ENCODE results near the gene EIF4ENIF1. TPM values are rescaled to one million over a fixed set of nuclear protein-coding genes. Genes with fewer than 3 reads are reported as not detected.

Gene EIF4ENIF1
- total RNA-seq = 10 to 100 TPM; 10.6 to 20.6 TPM

DNA sequence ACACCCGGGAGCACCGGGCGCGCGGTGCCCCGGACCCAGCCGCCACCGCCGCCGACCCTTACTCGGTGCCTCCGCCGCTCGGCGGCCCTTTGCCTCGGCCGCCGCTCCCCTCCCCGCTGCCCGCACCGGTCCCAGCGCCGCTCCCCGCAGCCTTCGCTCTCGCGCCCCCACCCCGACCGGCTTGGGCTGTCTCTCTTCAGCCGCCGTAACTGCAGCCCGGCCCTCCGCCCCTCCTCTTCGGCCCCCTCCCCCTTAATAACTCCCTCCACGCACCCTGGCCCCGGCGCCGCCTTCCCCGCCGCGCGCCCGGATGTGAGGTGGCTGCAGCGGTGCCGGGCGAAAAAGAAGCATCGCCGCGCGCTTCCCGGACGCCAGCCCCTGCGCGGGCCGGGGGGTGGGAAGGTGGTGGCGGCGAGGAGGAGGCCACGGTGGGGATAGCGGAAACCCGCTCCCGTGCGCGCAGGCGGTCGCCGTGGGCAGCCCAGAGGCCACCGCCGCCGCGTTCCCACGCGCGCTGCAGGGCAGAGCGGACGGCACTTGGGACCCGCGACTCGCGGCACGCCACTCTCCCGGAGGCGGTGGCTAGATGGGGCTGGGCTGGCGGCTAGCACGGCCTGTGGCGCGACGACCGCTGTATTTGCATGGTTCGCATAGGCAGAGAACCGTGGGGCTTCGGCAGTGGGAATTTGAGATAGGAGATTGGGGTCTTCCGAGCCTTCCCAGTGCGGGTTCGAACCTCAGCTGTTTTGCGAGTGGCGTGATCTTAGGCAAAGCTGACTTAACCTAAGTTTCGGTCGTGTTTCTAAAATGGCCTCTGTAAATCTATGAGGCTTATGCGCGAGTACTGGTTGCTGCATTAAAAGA is at the start of gene EIF4ENIF1:
Gene EIF4ENIF1 (minus strand): TSS at position 211 of the 864 bp plus-strand sequence. CDS start 1,124 bp downstream, outside the sequence.
- TF ChIP-seq, protein P1, sequence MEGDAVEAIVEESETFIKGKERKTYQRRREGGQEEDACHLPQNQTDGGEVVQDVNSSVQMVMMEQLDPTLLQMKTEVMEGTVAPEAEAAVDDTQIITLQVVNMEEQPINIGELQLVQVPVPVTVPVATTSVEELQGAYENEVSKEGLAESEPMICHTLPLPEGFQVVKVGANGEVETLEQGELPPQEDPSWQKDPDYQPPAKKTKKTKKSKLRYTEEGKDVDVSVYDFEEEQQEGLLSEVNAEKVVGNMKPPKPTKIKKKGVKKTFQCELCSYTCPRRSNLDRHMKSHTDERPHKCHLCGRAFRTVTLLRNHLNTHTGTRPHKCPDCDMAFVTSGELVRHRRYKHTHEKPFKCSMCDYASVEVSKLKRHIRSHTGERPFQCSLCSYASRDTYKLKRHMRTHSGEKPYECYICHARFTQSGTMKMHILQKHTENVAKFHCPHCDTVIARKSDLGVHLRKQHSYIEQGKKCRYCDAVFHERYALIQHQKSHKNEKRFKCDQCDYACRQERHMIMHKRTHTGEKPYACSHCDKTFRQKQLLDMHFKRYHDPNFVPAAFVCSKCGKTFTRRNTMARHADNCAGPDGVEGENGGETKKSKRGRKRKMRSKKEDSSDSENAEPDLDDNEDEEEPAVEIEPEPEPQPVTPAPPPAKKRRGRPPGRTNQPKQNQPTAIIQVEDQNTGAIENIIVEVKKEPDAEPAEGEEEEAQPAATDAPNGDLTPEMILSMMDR (IDR thresholded peaks at IDR 0.05) = no peak
- DNase-seq (ENCODE audit: low spot score) = peak; percentile 64
- H3K27ac ChIP-seq = peak within 1 kb of the TSS; percentile 96 to 97

DNA sequence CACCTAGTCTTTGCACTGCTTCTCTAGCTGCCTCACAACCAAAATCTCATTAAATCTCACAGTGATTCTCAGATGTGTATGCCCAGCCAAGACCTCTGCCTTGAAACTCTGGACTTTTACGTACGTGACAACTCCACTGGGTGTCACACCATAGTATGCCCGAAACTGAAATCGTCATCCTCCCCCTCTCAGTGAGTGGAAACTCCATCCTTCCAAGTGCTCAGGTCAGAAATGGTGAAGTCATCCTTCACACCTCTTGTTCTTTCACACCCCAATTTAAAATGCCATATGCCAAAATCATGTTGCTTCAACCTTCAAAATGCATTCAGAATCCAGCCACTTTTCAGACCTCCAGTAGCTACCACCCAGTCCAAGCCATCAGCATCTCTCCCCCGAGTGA is 49.2 kb upstream of the EIF4ENIF1 start:
- no peaks in the 10 kb centered on the region for H3K27me3 ChIP-seq (replicated peaks; ENCODE audit: insufficient read depth)
- DNase-seq (ENCODE audit: low spot score) (no peak), ATAC-seq (ENCODE audit: insufficient number of reproducible peaks, low FRiP score, low read depth) (no peak)
- H3K4me3 ChIP-seq = no peak overlapping the region
- H3K27ac ChIP-seq = no peak overlapping the region
- H3K4me1 ChIP-seq (ENCODE audit: control insufficient read depth in 1 of 2, low read depth in 2 of 2) = no peaks in the 10 kb centered on the region
- TF ChIP-seq, protein P1 (IDR thresholded peaks at IDR 0.05) = no peak
- H3K36me3 ChIP-seq = peaks cover 2% of the 10 kb centered on the region
- no peaks in the 10 kb centered on the region for H3K9me3 ChIP-seq

More for the DNA sequence above, at the start of gene EIF4ENIF1:
- Histone ChIP-seq H3K4me1 (ENCODE audit: control insufficient read depth in 1 of 2, low read depth in 2 of 2) (peaks cover 18 to 28% of the 10 kb centered on the region in 2 donors), H3K4me3 (peak within 1 kb of the TSS; percentile 83), H3K36me3 (no peaks in the 10 kb centered on the region), H3K9me3 (no peaks in the 10 kb centered on the region), H3K27me3 (replicated peaks; ENCODE audit: insufficient read depth) (no peaks in the 10 kb centered on the region)
- ATAC-seq (ENCODE audit: insufficient number of reproducible peaks, low FRiP score, low read depth) = peak; percentile 65

- no peaks in the 10 kb centered on the region for H3K4me1 ChIP-seq (ENCODE audit: control insufficient read depth in 1 of 2, low read depth in 2 of 2)
- ATAC-seq (ENCODE audit: insufficient number of reproducible peaks, low FRiP score, low read depth) = no peak
- TF ChIP-seq, protein P1 (IDR thresholded peaks at IDR 0.05) = no peak
- no peaks in the 10 kb centered on the region for H3K27me3 ChIP-seq (replicated peaks; ENCODE audit: insufficient read depth)
- H3K36me3 ChIP-seq = peaks cover 2% of the 10 kb centered on the region
- H3K27ac ChIP-seq = no peak overlapping the region
- H3K4me3 ChIP-seq = no peak overlapping the region
- DNase-seq (ENCODE audit: low spot score) = no peak
- no peaks in the 10 kb centered on the region for H3K9me3 ChIP-seq
These were observed 47.4 kb upstream of the EIF4ENIF1 start for GRCh38 chr22:31537019-31537535.

- Histone ChIP-seq H3K36me3 (no peaks in the 10 kb centered on the region), H3K4me3 (no peak overlapping the region), H3K9me3 (no peaks in the 10 kb centered on the region), H3K27ac (no peak overlapping the region), H3K27me3 (replicated peaks; ENCODE audit: insufficient read depth) (no peaks in the 10 kb centered on the region), H3K4me1 (ENCODE audit: control insufficient read depth in 1 of 2, low read depth in 2 of 2) (peaks cover 3 to 14% of the 10 kb centered on the region in 2 donors)
- ATAC-seq (ENCODE audit: insufficient number of reproducible peaks, low FRiP score, low read depth) (no peak), DNase-seq (ENCODE audit: low spot score) (no peak)
- TF ChIP-seq, protein P1 (IDR thresholded peaks at IDR 0.05) = no peak
These were observed 43.7 kb upstream of the EIF4ENIF1 start for GRCh38 chr22:31533374-31533773.

DNA sequence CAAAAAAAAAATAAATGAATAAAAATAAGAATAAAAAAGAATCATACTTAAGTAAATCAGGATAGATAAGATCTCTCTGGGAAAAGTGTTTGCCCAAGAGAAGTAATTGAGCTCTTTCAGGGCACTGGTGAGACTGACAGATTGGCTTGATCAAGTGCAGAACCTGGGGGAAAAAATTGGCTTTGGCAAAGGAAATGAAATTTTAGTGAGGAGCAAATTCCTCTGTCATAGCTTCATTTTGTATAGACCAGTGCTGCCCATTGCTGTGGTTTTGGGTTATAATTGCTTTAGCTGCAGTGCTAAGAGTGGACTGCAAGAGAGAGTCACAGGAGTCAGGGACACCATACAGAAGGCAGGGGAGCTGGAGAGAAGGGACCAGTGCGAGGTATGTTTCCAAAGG is 42.4 kb upstream of the EIF4ENIF1 start:
- ATAC-seq (ENCODE audit: insufficient number of reproducible peaks, low FRiP score, low read depth) = no peak
- Histone ChIP-seq H3K27ac (no peak overlapping the region), H3K36me3 (no peaks in the 10 kb centered on the region), H3K9me3 (no peaks in the 10 kb centered on the region), H3K27me3 (replicated peaks; ENCODE audit: insufficient read depth) (no peaks in the 10 kb centered on the region), H3K4me1 (ENCODE audit: control insufficient read depth in 1 of 2, low read depth in 2 of 2) (peaks cover 3 to 14% of the 10 kb centered on the region in 2 donors), H3K4me3 (no peak overlapping the region)
- DNase-seq (ENCODE audit: low spot score) = no peak
- TF ChIP-seq, protein P1 (IDR thresholded peaks at IDR 0.05) = no peak
